ENCODE data around the gene ZNF460. TPM values are rescaled to one million over a fixed set of nuclear protein-coding genes. Genes with fewer than 3 reads are reported as not detected.

Gene ZNF460
- total RNA-seq: 10 to 100 TPM; 60.8 to 84.7 (median 68.1) TPM
- polyA plus RNA-seq: 1 to 10 TPM in 1 of 3 donors, under 1 TPM in 2; 0.24 to 2.1 (median 0.33) TPM
- long read RNA-seq, donor 1: 0 reads
- long read RNA-seq, donor 2: 0 reads

- peaks cover 23 to 61% (median 42%) of the 10 kb centered on the region in 6 donors for H3K4me1 ChIP-seq
- intact Hi-C loops (cut with DNase I; ENCODE audit: low total_unique reads): no loop called here
Observed at GRCh38 chr19:57280165-57280961, at the start of gene ZNF460. TSS of gene ZNF460 (plus strand) at chr19:57280485. CDS start at chr19:57280807, 322 bp downstream.

DNA sequence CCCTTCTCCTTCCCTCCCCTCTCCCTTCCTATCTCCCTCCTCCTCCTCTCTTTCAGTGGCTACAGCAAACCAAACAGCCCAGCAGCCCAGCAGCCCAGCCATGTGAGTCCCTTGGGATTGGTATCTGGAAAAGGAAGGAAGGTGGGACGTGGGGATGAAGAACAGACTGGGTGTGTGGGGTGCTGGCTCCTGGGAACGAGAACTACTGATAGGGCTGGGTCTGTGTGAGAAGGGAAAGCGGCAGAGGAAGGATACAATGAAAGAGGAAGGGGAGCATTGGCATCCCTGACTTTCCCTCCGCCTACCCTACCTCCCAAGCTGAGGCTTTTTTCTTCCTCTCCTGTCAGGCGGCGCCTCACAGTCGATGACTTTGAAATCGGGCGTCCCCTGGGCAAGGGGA is 48.6 kb upstream of the ZNF460 start:
- H3K36me3 ChIP-seq: no peaks in the 10 kb centered on the region
- H3K4me1 ChIP-seq: peaks cover 0 to 5% (median 0%) of the 10 kb centered on the region in 6 donors
- H3K4me3 ChIP-seq: peak overlapping the region in 1 of 8 donors; percentile 22
- no peak for DNase-seq
- 57 to 80% (median 68%) methylated on average over 6 to 9 of the region's 9 CpGs for WGBS, 5 donors
- H3K27me3 ChIP-seq (replicated peaks in 1 of 7): no peaks in the 10 kb centered on the region
- no peak for TF ChIP-seq POLR2AphosphoS5 (IDR thresholded peaks at IDR 0.05)
- TF ChIP-seq POLR2A (IDR thresholded peaks at IDR 0.05): no peak
- no peak for TF ChIP-seq CTCF (IDR thresholded peaks at IDR 0.05 in 8 of 11, conservative IDR thresholded peaks at IDR 0.05 in 3 of 11)
- no peaks in the 10 kb centered on the region for H3K9me3 ChIP-seq
- peak overlapping the region in 2 of 8 donors; percentile 31 to 45 for H3K27ac ChIP-seq
- intact Hi-C loops (cut with DNase I; ENCODE audit: low total_unique reads): no loop called here

More at GRCh38 chr19:57280165-57280961, at the start of gene ZNF460:
- peak; percentile 99 for DNase-seq
- WGBS, 5 donors: 0 to 1% (median 0%) methylated on average over 38 to 71 of the region's 71 CpGs
- TF ChIP-seq POLR2A (IDR thresholded peaks at IDR 0.05): peak in 2 of 3 donors; percentile 12 to 22
- peak; percentile 90 to 95 (median 91) for TF ChIP-seq POLR2AphosphoS5 (IDR thresholded peaks at IDR 0.05)
- TF ChIP-seq CTCF (IDR thresholded peaks at IDR 0.05 in 8 of 11, conservative IDR thresholded peaks at IDR 0.05 in 3 of 11): peak in 5 of 11 experiments; percentile 3 to 29 (median 8)
- Histone ChIP-seq H3K9me3 (no peaks in the 10 kb centered on the region), H3K4me3 (peak within 1 kb of the TSS; percentile 78 to 98 (median 89)), H3K27ac (peak within 1 kb of the TSS; percentile 88 to 100 (median 99)), H3K36me3 (peaks cover 0 to 44% (median 20%) of the 10 kb centered on the region in 6 donors), H3K27me3 (replicated peaks in 1 of 7) (no peaks in the 10 kb centered on the region)

DNA sequence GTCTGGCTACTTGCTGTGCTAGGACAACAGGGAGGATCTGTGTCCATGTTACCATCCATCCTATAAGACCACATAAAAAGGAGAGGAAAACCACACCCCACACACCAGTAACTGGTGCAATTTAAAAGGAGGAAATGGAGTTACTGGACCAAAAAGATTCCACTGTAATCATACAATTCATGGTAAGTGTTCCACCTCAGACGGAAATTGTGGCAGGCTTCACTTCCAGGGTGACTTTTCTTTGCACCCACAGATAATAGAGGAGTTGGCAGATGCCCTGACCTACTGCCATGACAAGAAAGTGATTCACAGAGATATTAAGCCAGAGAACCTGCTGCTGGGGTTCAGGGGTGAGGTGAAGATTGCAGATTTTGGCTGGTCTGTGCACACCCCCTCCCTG is 47.1 kb upstream of the ZNF460 start:
- H3K4me3 ChIP-seq: no peak overlapping the region
- 46 to 76% (median 50%) methylated on average over 1 of the region's 1 CpG for WGBS, 5 donors
- no peaks in the 10 kb centered on the region for H3K36me3 ChIP-seq
- no peaks in the 10 kb centered on the region for H3K27me3 ChIP-seq (replicated peaks in 1 of 7)
- intact Hi-C loops (cut with DNase I; ENCODE audit: low total_unique reads): no loop called here
- peak overlapping the region in 2 of 8 donors; percentile 33 to 51 for H3K27ac ChIP-seq
- H3K4me1 ChIP-seq: peaks cover 0 to 5% (median 0%) of the 10 kb centered on the region in 6 donors
- H3K9me3 ChIP-seq: no peaks in the 10 kb centered on the region
- TF ChIP-seq POLR2A (IDR thresholded peaks at IDR 0.05) (no peak), POLR2AphosphoS5 (IDR thresholded peaks at IDR 0.05) (no peak), CTCF (IDR thresholded peaks at IDR 0.05 in 8 of 11, conservative IDR thresholded peaks at IDR 0.05 in 3 of 11) (no peak)
- DNase-seq: no peak

GRCh38 chr19:57239982-57240310 is 40.3 kb upstream of the ZNF460 start:
- Histone ChIP-seq H3K4me1 (peaks cover 11 to 38% (median 25%) of the 10 kb centered on the region in 6 donors), H3K9me3 (no peaks in the 10 kb centered on the region), H3K36me3 (peaks cover 0 to 18% (median 13%) of the 10 kb centered on the region in 6 donors), H3K27ac (peak overlapping the region; percentile 79 to 96 (median 92)), H3K27me3 (replicated peaks in 1 of 7) (no peaks in the 10 kb centered on the region), H3K4me3 (peak overlapping the region; percentile 82 to 97 (median 90))
- DNase-seq: no peak
- intact Hi-C loops (cut with DNase I; ENCODE audit: low total_unique reads): no loop called here
- no peak for TF ChIP-seq CTCF (IDR thresholded peaks at IDR 0.05 in 8 of 11, conservative IDR thresholded peaks at IDR 0.05 in 3 of 11)
- no peak for TF ChIP-seq POLR2A (IDR thresholded peaks at IDR 0.05)
- no peak for TF ChIP-seq POLR2AphosphoS5 (IDR thresholded peaks at IDR 0.05)
- WGBS, 5 donors: 17 to 28% (median 25%) methylated on average over 12 of the region's 12 CpGs

Data from spleen (tissue), 13 donors.